CD4-positive, alpha-beta T cell treated with Interleukin-10 for 1 hour (primary cell): Measurements from ENCODE around the gene KDM5A.
"Not testable (repeated sequence)": the region's sequence is repeated elsewhere in the genome, so short reads cannot be mapped to it uniquely, and the experiment has no call there.

ENCODE experiments used
- DNase-seq: peaks from one replicate; pipeline ENCODE4 v3.0.0-alpha.2; 2020

The KDM5A gene

GRCh38 chr12:332581-333205 lies 56.4 kb downstream of the KDM5A start:
- DNase-seq = no peak

DNA sequence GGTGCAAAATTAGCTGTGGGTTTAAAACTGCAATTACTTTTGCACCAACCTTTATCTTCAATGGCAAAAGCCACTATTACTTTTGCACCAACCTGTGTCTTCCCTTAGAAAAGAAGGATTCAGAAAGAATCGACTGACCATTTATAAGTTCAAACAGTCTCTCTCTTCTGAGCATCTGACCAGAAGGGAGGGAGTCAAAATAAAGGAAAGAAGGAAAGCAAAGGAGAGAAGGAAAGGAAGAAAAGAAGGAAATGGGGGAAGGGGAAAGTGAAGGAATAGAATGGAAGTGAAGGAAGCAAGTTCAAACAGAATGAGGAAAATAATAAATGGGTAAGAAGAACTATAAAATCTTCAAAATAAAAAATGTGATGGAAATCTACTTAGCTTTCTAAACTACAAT lies 57.8 kb downstream of the KDM5A start:
- no peak for DNase-seq

DNA sequence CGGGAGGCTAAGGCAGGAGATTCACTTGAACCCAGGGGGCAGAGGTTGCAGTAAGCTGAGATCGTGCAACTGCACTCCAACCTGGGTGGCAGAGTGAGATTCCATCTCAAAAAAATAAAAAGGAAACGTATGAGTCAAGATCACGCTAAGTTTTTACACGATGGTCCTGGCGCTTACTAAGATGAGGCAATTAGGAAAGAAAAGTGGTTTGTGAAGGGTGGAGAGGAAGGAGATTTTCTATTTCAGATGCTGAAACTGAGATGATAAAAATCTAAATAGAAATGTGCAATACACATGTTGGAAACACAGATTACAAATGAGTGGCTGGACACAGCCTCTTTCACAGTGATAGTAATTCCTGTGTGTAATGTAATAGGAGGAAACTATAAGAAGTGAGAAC lies 63.2 kb downstream of the KDM5A start:
- no peak for DNase-seq

GRCh38 chr12:323507-323906 lies 65.6 kb downstream of the KDM5A start:
- DNase-seq = no peak

DNA sequence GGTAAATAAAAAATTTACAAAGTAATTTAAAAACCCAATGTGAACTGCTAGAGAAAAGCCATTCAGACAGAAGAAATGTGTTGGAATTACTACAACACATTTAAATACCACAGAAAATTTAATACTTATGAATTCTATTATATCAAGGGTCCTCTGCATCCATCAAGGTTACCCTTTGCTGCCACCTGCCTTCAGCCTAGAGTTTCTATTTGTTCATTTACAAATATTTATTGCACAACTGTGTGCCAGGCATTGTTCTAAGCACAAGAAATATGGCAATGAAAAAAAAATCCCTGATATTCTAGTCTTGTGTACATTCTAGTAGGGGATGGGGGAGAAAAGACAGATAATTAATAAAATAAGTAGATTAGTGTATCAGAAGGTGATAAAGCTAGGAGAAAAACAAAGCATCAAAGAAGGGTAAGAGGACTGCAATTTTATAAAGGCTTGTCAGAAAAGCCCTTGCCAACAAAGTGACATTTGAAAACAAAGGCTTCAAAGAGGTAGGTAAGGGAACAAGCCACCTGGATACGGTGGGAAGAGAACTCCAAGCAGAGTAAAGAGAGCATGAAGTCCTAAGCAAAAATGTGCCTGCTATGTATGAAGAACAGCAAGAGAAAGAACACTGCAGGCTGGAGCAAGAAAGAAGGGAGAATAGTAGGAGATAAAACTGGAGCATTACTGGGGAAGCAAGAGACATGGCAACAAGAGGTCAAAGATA lies 67.4 kb downstream of the KDM5A start:
- DNase-seq = no peak

DNA sequence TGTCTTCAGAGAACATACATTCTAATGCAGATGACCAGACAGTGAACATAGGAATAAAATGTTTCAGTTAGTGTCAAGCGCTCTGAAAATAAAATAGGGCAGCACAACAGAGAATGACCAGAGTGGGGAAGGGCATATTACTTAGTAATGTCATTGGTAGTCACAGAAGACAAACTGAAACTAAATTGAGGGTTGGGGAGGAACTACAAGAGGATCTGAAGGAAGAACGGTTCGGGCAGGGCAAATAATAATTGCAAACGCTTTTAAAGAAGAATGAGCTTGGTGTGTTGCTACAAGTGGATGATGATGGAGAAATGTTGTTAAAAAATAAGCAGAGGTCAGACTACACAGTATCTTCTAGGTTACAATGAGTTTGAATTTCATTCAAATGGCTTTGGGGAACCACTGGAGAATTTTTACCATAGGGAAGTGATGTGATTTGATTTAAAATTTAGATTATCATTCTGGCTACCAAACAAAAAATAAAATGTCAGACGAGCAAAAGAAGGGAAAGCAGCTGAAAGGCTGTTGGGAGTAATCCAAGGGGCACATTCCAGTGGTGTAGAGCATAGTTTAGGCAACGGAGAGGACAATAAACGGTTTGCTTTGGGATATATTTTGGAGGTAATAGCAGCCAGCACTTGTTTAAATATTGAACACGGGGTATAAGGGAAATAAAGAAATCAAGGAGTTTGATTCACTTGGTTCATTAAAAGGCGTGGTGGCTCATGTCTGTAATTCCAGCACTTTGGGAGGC lies 70.2 kb downstream of the KDM5A start:
- DNase-seq = no peak

DNA sequence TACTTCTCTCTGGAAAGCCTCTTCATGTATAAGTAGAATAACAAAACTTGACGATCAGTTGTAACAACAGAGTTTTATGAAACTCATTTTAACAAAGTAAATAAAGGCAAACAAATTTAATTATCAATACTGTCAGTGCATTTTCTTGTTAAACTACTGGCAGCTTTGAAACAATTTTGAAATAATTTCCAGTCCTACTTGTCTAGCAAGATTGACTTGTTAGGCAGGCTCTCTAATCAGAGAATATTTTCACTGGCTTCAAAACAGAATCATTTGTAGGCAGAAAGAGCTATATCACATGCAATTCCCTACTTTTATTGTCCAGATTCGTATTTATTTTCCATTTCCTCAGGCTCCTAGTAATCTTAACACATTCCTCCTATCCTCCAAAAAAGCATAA lies 80.6 kb downstream of the KDM5A start:
- no peak for DNase-seq

DNA sequence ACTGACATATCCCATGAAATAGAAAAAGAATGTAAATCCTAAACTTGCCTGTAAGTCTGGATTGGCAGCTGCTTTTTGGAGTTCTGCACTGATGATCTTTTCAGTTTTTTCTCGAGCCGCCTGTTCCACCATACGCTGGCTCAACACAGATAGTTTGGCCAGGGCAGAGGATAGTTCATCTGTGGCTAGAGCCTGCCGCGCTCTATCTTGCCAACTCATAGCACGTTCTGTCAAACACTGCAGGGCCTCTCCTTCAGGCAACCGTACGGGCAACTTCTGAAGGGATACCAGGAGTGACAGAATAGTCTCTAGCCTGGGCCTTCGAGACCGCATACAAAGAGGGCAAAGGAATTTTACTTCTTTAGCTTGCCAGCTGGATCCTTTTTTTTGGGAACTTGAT lies 81.7 kb downstream of the KDM5A start:
- no peak for DNase-seq

GRCh38 chr12:304805-305204 lies 84.3 kb downstream of the KDM5A start:
- DNase-seq = no peak

DNA sequence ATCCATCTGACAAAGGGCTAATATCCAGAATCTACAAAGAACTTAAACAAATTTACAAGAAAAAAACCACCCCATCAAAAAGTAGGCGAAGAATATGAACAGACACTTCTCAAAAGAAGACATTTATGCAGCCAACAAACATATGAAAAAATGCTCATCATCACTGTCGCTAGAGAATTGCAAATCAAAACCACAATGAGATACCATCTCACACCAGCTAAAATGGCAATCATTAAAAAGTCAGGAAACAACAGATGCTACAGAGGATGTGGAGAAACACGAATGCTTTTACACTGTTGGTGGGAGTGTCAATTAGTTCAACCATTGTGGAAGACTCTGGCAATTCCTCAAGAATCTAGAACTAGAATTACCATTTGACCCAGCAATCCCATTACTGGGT lies 86.4 kb downstream of the KDM5A start:
- DNase-seq = peak; percentile 6

DNA sequence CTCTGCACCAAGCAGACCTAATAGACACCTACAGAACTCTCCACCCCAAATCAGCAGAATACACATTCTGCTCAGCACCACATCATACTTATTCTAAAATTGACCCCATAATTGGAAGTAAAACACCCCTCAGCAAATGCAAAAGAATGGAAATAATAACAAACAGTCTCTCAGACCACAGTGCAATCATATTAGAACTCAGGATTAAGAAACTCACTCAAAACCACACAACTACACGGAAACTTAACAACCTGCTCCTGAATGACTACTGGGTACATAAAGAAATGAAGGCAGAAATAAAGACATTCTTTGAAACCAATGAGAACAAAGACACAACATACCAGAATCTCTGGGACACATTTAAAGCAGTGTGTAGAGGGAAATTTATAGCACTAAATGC lies 89.0 kb downstream of the KDM5A start:
- not testable (repeated sequence) for DNase-seq

DNA sequence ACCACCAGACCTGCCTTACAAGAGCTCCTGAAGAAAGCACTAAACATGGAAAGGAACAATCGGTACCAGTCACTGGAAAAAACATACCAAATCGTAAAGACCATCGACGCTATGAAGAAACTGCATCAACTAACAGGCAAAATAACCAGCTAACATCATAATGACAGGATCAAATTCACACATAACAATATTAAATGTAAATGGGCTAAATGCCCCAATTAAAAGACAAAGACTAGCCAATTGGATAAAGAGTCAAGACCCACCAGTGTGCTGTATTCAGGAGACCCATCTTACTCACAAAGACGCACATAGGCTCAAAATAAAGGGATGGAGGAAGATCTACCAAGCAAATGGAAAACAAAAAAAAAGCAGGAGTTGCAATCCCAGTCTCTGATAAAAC lies 89.6 kb downstream of the KDM5A start:
- not testable (repeated sequence) for DNase-seq

DNA sequence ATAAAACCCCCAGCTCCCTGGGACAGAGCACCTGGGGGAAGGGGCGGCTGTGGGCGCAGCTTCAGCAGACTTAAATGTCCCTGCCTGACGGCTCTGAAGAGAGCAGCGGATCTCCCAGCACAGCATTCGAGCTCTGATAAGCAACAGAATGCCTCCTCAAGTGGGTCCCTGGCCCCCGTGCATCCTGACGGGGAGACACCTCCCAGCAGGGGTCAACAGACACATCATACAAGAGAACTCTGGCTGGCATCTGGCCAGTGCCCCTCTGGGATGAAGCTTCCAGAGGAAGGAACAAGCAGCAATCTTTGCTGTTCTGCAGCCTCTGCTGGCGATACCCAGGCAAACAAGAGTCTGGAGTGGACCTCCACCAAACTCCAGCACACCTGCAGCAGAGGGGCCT lies 91.1 kb downstream of the KDM5A start:
- DNase-seq = not testable (repeated sequence)

DNA sequence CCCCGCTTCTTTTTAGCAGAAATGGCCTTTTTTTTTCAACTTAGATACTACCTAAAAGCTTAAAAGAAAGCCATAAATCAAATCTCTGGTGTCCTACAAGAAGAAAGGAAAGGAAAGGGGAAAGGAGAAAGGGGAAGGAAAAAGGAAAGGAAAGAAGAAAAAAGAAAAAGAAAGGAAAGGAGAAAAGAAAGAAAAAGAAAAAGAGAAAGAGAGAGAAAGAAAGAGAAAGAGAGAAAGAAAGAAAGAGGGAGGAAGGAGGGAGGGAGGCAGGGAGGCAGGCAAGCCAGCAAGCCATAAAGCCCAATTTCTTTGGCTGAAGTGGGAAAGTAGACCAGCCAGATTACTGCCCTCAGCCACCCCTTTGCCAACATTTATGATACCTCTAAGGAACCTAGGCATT lies 94.0 kb downstream of the KDM5A start:
- DNase-seq = no peak

- no peak for DNase-seq
Measured at GRCh38 chr12:293199-293598, 95.9 kb downstream of the KDM5A start.

- DNase-seq = no peak
Measured at GRCh38 chr12:292186-292585, 96.9 kb downstream of the KDM5A start.

GRCh38 chr12:291153-291723 lies 97.9 kb downstream of the KDM5A start:
- DNase-seq = no peak

- no peak for DNase-seq
Measured at GRCh38 chr12:288687-289086, 100.4 kb downstream of the KDM5A start.

DNA sequence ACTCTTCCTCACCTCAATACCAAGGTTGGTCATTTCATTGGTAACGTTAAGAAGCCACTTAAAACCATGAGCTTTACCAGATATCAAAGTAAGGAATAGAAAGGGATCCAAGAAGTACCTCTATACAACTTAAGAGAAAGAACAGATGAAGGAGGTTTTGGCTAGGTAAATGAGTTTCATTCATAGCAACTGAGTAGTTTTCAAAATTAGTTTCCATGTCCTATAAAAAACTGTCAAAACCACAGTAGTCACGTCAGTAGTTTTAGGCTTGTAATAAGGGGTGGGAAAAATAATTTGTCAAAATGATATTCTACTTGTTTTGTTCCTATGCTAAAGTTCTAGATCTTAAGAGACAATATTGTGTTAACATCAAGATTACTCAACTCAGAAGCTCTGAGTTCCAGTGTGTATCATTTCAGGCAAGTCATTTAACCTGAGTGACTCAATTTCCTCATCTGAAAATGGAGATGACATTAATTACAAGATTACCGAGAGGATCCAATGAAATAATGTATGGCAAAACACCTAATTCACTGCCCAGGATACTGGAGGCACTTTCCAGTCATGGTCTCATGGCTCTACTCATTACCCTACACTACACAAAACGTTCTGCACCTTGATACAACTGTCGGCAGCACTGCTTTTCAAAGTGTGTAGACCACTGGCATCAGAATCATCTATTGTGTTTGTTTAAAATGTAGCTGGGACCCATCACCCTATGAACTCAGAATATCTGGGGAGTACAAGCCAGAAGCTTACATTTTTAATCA lies 102.4 kb downstream of the KDM5A start:
- DNase-seq = no peak

DNA sequence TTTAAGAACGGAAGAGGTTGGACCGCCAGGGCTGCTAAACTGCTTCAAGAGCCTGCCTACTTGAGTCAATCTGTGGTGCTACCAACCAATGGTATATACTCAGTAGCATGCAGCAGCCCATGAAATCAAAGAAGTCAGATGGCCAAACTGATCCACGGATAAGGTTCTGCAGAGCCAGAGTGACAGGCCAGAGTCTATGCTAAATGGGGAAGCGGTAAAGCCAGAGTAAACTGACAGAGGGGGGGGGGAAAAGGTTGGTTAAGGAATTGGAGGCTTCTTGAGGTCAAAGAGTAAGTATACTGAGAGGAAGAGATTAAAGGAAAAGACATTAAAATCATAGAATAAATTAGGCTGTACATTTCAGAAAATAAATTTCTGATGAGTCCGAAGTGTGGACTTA lies 111.1 kb downstream of the KDM5A start:
- DNase-seq = no peak

GRCh38 chr12:275812-276211 lies 113.3 kb downstream of the KDM5A start:
- no peak for DNase-seq

DNA sequence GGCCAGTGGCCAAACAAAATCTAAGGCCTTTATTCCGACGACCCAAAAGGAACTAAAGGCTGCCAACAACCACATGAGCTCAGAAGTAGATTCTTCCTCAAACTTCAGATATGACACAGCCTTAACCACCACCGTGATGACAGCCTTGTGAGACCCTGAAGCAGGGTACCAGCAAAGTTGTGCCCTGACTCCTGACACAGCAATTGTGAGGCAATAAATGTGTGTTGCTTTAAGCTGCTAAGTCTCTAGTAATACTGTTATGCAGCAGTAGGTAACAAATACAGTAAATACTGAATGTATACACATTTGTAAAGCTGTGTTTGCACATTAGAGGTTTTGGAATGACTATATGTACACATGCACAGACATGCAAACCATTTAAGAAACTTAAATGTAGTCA lies 115.7 kb downstream of the KDM5A start:
- DNase-seq = no peak

GRCh38 chr12:272942-273341 lies 116.2 kb downstream of the KDM5A start:
- no peak for DNase-seq
